Karpas-422 (cell line): ENCODE data around the gene GPR143. TPM values are rescaled to one million over a fixed set of nuclear protein-coding genes. Genes with fewer than 3 reads are reported as not detected.

Experiments used
- DNase-seq: peaks from one replicate; pipeline ENCODE4 v3.0.0-alpha.2; 2015
- H2AFZ ChIP-seq: fragments of 200-600 bp; sonication (generic); 2 replicates; pipeline ENCODE4 v1.6.1; 2014; ENCODE audit warnings: antibody characterized with exemption, low read length, mixed read lengths
- H3K27ac ChIP-seq: fragments of 200-600 bp; sonication (generic); 2 replicates; pipeline ENCODE4 v1.5.1; 2014; ENCODE audit warnings: mild to moderate bottlenecking, low read length, moderate library complexity
- H3K27me3 ChIP-seq: fragments of 200-600 bp; sonication (generic); 2 replicates; pipeline ENCODE4 v1.6.1; 2014; ENCODE audit warnings: low read length, mixed read lengths
- H3K36me3 ChIP-seq: fragments of 200-600 bp; sonication (generic); 2 replicates; pipeline ENCODE4 v1.6.1; 2014; ENCODE audit warnings: low read length, mixed read lengths; ENCODE audit not compliant: insufficient read depth
- H3K4me1 ChIP-seq: fragments of 200-600 bp; sonication (generic); 2 replicates; pipeline ENCODE4 v1.6.1; 2014; ENCODE audit warnings: mild to moderate bottlenecking, low read length, mixed read lengths
- H3K4me2 ChIP-seq: fragments of 200-600 bp; sonication (generic); 2 replicates; pipeline ENCODE4 v1.6.1; 2014; ENCODE audit warnings: low read length, low read depth, mild to moderate bottlenecking; ENCODE audit not compliant: poor library complexity, severe bottlenecking
- H3K4me3 ChIP-seq: fragments of 200-600 bp; sonication (generic); 2 replicates; pipeline ENCODE4 v1.5.1; 2014; ENCODE audit warnings: mild to moderate bottlenecking, antibody characterized with exemption, low read length, mixed read lengths
- H3K79me2 ChIP-seq: fragments of 200-600 bp; sonication (generic); 2 replicates; pipeline ENCODE4 v1.6.1; 2014; ENCODE audit warnings: mild to moderate bottlenecking, low read length, mixed read lengths
- H3K9ac ChIP-seq: fragments of 200-600 bp; sonication (generic); 2 replicates; pipeline ENCODE4 v1.6.0; 2014; ENCODE audit warnings: low read length
- H3K9me2 ChIP-seq: fragments of 200-600 bp; sonication (generic), shearing (Covaris generic); replicated peaks from 2 replicates; pipeline ENCODE4 v1.6.0; 2014; ENCODE audit warnings: mild to moderate bottlenecking, low read length, moderate library complexity; ENCODE audit not compliant: insufficient read depth
- H3K9me3 ChIP-seq: fragments of 300-700, 200-600 bp; sonication (generic); 2 replicates; pipeline ENCODE4 v1.6.1; 2014; ENCODE audit warnings: low read length, mixed read lengths
- H4K20me1 ChIP-seq: fragments of 200-600 bp; sonication (generic); 2 replicates; pipeline ENCODE4 v1.6.1; 2014; ENCODE audit warnings: mild to moderate bottlenecking, antibody characterized with exemption, low read length, low read depth; ENCODE audit not compliant: insufficient read depth
- total RNA-seq: library from RNA; depleted of rRNA; stranded (reverse); fragments of >200 nt; shearing (Covaris generic); gene quantifications from 2 replicates; pipeline ENCODE4 v1.2.3, GENCODE V29; 2014; ENCODE audit warnings: low replicate concordance

Gene GPR143
- total RNA-seq, 1 experiment from 2014 or later: not detected

- H3K9me2 ChIP-seq: no peaks in the 10 kb centered on the region
- H3K9me3 ChIP-seq: no peaks in the 10 kb centered on the region
Observed at GRCh38 chrX:9700555-9700954, 65.1 kb downstream of the GPR143 start.

GRCh38 chrX:9698576-9698975, 67.1 kb downstream of the GPR143 start:
- no peaks in the 10 kb centered on the region for H4K20me1 ChIP-seq
- no peaks in the 10 kb centered on the region for H3K27me3 ChIP-seq
- H3K36me3 ChIP-seq: no peaks in the 10 kb centered on the region
- H3K79me2 ChIP-seq: no peaks in the 10 kb centered on the region
- H3K9me3 ChIP-seq: no peaks in the 10 kb centered on the region
- H3K4me3 ChIP-seq: no peak overlapping the region
- H3K4me2 ChIP-seq: no peak overlapping the region
- no peaks in the 10 kb centered on the region for H3K4me1 ChIP-seq
- no peak overlapping the region for H2AFZ ChIP-seq
- no peaks in the 10 kb centered on the region for H3K9me2 ChIP-seq
- no peak for DNase-seq
- no peak overlapping the region for H3K27ac ChIP-seq
- H3K9ac ChIP-seq: no peak overlapping the region

More at GRCh38 chrX:9700555-9700954, 65.1 kb downstream of the GPR143 start:
- H3K27me3 ChIP-seq: no peaks in the 10 kb centered on the region
- no peaks in the 10 kb centered on the region for H3K79me2 ChIP-seq
- no peak overlapping the region for H3K4me2 ChIP-seq
- H3K4me3 ChIP-seq: no peak overlapping the region
- no peak for DNase-seq
- H3K9ac ChIP-seq: no peak overlapping the region
- no peaks in the 10 kb centered on the region for H4K20me1 ChIP-seq
- H3K4me1 ChIP-seq: no peaks in the 10 kb centered on the region
- H3K27ac ChIP-seq: no peak overlapping the region
- no peak overlapping the region for H2AFZ ChIP-seq
- H3K36me3 ChIP-seq: no peaks in the 10 kb centered on the region

- H3K27ac ChIP-seq: no peak overlapping the region
- no peak overlapping the region for H3K4me3 ChIP-seq
- H3K4me2 ChIP-seq: no peak overlapping the region
- no peaks in the 10 kb centered on the region for H4K20me1 ChIP-seq
- H3K9me2 ChIP-seq: no peaks in the 10 kb centered on the region
- H3K9me3 ChIP-seq: no peaks in the 10 kb centered on the region
- H3K9ac ChIP-seq: no peak overlapping the region
- H3K36me3 ChIP-seq: no peaks in the 10 kb centered on the region
- no peak overlapping the region for H2AFZ ChIP-seq
- H3K79me2 ChIP-seq: no peaks in the 10 kb centered on the region
- H3K27me3 ChIP-seq: no peaks in the 10 kb centered on the region
- H3K4me1 ChIP-seq: no peaks in the 10 kb centered on the region
- no peak for DNase-seq
Observed at GRCh38 chrX:9693307-9694001, 72.2 kb downstream of the GPR143 start.

- H4K20me1 ChIP-seq: no peaks in the 10 kb centered on the region
- no peaks in the 10 kb centered on the region for H3K9me2 ChIP-seq
- no peaks in the 10 kb centered on the region for H3K9me3 ChIP-seq
- H3K27ac ChIP-seq: no peak overlapping the region
- no peaks in the 10 kb centered on the region for H3K79me2 ChIP-seq
- H3K4me3 ChIP-seq: no peak overlapping the region
- no peak overlapping the region for H3K4me2 ChIP-seq
- H3K36me3 ChIP-seq: no peaks in the 10 kb centered on the region
- H3K27me3 ChIP-seq: no peaks in the 10 kb centered on the region
- H2AFZ ChIP-seq: no peak overlapping the region
- DNase-seq: no peak
- no peaks in the 10 kb centered on the region for H3K4me1 ChIP-seq
- no peak overlapping the region for H3K9ac ChIP-seq
Observed at GRCh38 chrX:9690046-9690445, 75.6 kb downstream of the GPR143 start.

- no peak overlapping the region for H3K4me3 ChIP-seq
- H3K4me2 ChIP-seq: no peak overlapping the region
- no peaks in the 10 kb centered on the region for H3K9me3 ChIP-seq
- no peak overlapping the region for H3K9ac ChIP-seq
- no peaks in the 10 kb centered on the region for H3K4me1 ChIP-seq
- H4K20me1 ChIP-seq: no peaks in the 10 kb centered on the region
- H3K79me2 ChIP-seq: no peaks in the 10 kb centered on the region
- H3K27me3 ChIP-seq: no peaks in the 10 kb centered on the region
- no peak overlapping the region for H2AFZ ChIP-seq
- no peak for DNase-seq
- H3K27ac ChIP-seq: no peak overlapping the region
- H3K36me3 ChIP-seq: no peaks in the 10 kb centered on the region
- H3K9me2 ChIP-seq: no peaks in the 10 kb centered on the region
Observed at GRCh38 chrX:9688833-9689232, 76.8 kb downstream of the GPR143 start.

GRCh38 chrX:9687899-9688298, 77.7 kb downstream of the GPR143 start:
- Histone ChIP-seq H3K9me3 (no peaks in the 10 kb centered on the region), H3K27ac (no peak overlapping the region), H3K9me2 (no peaks in the 10 kb centered on the region), H3K9ac (no peak overlapping the region), H4K20me1 (no peaks in the 10 kb centered on the region), H3K27me3 (no peaks in the 10 kb centered on the region), H3K79me2 (no peaks in the 10 kb centered on the region), H3K4me1 (no peaks in the 10 kb centered on the region), H3K4me2 (no peak overlapping the region), H2AFZ (no peak overlapping the region), H3K4me3 (no peak overlapping the region), H3K36me3 (no peaks in the 10 kb centered on the region)
- no peak for DNase-seq

- H4K20me1 ChIP-seq: no peaks in the 10 kb centered on the region
- no peaks in the 10 kb centered on the region for H3K36me3 ChIP-seq
- no peaks in the 10 kb centered on the region for H3K4me1 ChIP-seq
- no peak overlapping the region for H3K9ac ChIP-seq
- no peak overlapping the region for H3K4me3 ChIP-seq
- no peak overlapping the region for H3K4me2 ChIP-seq
- no peaks in the 10 kb centered on the region for H3K9me2 ChIP-seq
- no peaks in the 10 kb centered on the region for H3K27me3 ChIP-seq
- no peak overlapping the region for H3K27ac ChIP-seq
- H2AFZ ChIP-seq: no peak overlapping the region
- H3K79me2 ChIP-seq: no peaks in the 10 kb centered on the region
- DNase-seq: no peak
- H3K9me3 ChIP-seq: no peaks in the 10 kb centered on the region
Observed at GRCh38 chrX:9683350-9683749, 82.3 kb downstream of the GPR143 start.

- Histone ChIP-seq H3K4me2 (no peak overlapping the region), H4K20me1 (no peaks in the 10 kb centered on the region), H3K79me2 (no peaks in the 10 kb centered on the region), H2AFZ (no peak overlapping the region), H3K4me3 (no peak overlapping the region), H3K9me2 (no peaks in the 10 kb centered on the region), H3K27ac (no peak overlapping the region), H3K27me3 (no peaks in the 10 kb centered on the region), H3K4me1 (no peaks in the 10 kb centered on the region), H3K36me3 (no peaks in the 10 kb centered on the region), H3K9ac (no peak overlapping the region), H3K9me3 (no peaks in the 10 kb centered on the region)
- DNase-seq: no peak
Observed at GRCh38 chrX:9682861-9683260, 82.8 kb downstream of the GPR143 start.
